IPS-20b (cell line): ENCODE measurements around the gene PTPN22.
A peak's percentile ranks its signal among the peaks of the same experiment; 100 is the strongest.

Experiments used
- H3K27ac ChIP-seq: one replicate; pipeline ENCODE4 v1.5.1; 2013; ENCODE audit warnings: low read length
- H3K27me3 ChIP-seq: 2 replicates; pipeline ENCODE4 v1.6.1; 2013; ENCODE audit warnings: mild to moderate bottlenecking, low read length, inconsistent platforms; ENCODE audit not compliant: insufficient read depth
- H3K36me3 ChIP-seq: 2 replicates; pipeline ENCODE4 v1.6.1; 2013; ENCODE audit warnings: low read depth, mild to moderate bottlenecking, inconsistent platforms, low read length, moderate library complexity; ENCODE audit not compliant: insufficient read depth
- H3K4me1 ChIP-seq: 2 replicates; pipeline ENCODE4 v1.6.1; 2013; ENCODE audit warnings: mild to moderate bottlenecking, control low read depth, inconsistent platforms, low read length, moderate library complexity; ENCODE audit not compliant: insufficient read depth
- H3K4me3 ChIP-seq: 2 replicates; pipeline ENCODE4 v1.5.1; 2013; ENCODE audit warnings: mild to moderate bottlenecking, low read length, inconsistent platforms
- H3K9ac ChIP-seq: 2 replicates; pipeline ENCODE4 v1.6.1; 2013; ENCODE audit warnings: low read depth, mild to moderate bottlenecking, inconsistent platforms, low read length, moderate library complexity
- H3K9me3 ChIP-seq: 2 replicates; pipeline ENCODE4 v1.6.1; 2013; ENCODE audit warnings: mild to moderate bottlenecking, low read depth, low read length, inconsistent platforms; ENCODE audit not compliant: insufficient read depth

The PTPN22 gene

DNA sequence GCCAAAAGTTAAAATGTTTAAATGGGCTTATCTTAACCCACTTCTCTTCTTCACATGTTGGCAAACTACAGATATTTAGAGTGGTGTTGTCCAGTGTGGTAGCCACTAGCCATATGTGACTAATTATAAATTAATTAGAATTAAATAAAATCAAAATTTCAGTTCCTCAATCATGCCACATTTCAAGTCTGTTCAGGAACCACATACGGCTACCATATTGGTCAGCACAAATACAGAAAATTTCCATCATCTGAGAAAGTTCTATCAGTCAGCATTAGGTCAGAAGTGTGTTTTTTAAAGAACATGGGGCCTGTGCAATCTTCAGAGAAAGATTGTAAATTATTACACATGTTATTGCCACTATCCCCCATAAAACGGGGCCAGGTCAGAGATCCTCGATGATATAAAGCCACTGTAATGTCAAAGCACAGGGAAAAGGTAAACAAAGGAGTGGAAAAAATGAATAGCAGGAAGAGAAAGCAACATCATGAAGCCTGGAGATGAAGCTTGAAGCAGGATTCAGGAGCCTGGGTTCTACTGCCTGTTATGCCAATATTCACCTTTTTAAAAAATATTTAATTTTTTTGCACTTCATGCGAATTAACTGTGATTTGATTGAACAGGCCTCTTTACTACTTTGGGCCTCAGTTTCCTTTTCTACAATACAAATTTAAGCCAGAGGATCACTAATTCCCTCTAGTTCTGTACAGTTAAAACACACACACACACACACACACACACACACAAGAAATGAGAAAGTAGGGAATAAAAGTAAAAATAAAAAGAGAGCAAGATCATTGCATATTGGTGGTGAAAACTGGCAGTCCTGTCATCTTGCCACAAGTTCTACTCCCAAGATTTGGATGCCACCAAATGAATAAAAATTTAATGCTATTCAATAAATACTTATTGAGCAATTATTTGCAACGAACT, 61.6 kb downstream of the PTPN22 start:
- H3K27ac ChIP-seq: no peak overlapping the region
- no peaks in the 10 kb centered on the region for H3K9me3 ChIP-seq
- H3K36me3 ChIP-seq: no peaks in the 10 kb centered on the region
- H3K4me3 ChIP-seq: peak overlapping the region; percentile 98
- peaks cover 4% of the 10 kb centered on the region; the same call in 1 of the 2 replicates for H3K4me1 ChIP-seq
- no peak overlapping the region for H3K9ac ChIP-seq
- no peaks in the 10 kb centered on the region for H3K27me3 ChIP-seq

DNA sequence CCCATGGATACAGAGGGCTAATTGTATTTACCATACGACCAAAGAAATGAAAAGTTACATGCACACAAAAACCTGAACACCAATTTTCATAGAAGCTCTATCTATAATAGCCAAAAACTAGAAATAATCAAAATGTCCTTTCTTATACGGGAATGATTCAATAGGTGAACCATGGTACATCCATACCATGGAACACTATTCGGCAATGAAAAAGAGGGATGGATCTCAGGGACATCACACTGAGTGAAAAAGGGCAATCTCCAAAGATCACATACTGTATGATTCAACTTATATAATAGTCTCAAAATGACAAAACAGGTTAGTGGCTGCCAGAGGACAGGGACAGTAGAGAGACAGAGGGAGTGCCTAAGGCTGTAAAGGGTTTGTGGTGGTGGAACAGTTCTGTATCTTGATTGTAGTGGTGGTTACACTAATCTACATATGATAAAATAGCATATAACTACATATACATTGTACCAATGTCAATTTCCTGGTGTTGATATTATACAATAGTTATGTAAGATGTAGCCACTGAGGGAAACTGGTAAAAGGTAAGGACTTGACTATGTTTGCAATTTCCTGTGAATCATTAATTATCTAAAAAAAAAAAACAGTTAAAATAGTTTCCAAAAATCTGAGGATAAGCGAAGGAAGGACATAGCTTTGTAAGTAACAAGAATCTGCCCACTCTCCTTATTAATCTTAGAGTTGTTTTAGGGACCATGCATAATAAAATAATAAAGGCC, 62.9 kb downstream of the PTPN22 start:
- no peak overlapping the region for H3K4me3 ChIP-seq

DNA sequence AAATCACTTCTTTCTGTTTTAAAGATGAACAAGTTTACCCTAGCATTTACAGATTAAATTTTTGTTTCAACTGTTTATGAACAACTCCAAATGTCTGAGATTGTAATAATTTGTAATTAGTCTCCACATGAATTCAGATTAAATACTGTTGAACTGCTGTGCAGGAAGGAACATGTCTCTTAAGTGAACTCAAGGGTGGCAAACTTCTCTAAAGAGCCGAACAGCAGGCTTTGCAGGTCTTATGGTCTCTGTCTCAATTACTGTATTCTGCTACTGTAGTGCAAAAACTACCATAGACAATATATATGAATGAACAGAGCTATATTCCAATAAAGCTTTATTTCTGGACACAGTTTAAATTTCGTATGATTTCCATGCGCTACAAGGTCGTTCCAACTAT, 65.9 kb downstream of the PTPN22 start:
- H3K9me3 ChIP-seq: no peaks in the 10 kb centered on the region
- H3K4me1 ChIP-seq: peaks cover 10% of the 10 kb centered on the region; the same call in 1 of the 2 replicates
- no peak overlapping the region for H3K9ac ChIP-seq
- no peaks in the 10 kb centered on the region for H3K36me3 ChIP-seq
- no peak overlapping the region for H3K27ac ChIP-seq
- no peaks in the 10 kb centered on the region for H3K27me3 ChIP-seq
- no peak overlapping the region for H3K4me3 ChIP-seq

More for the DNA sequence above, 62.9 kb downstream of the PTPN22 start:
- H3K27me3 ChIP-seq: no peaks in the 10 kb centered on the region
- no peak overlapping the region for H3K9ac ChIP-seq
- H3K4me1 ChIP-seq: peaks cover 13% of the 10 kb centered on the region; the same call in 1 of the 2 replicates
- no peaks in the 10 kb centered on the region for H3K9me3 ChIP-seq
- no peak overlapping the region for H3K27ac ChIP-seq
- no peaks in the 10 kb centered on the region for H3K36me3 ChIP-seq

DNA sequence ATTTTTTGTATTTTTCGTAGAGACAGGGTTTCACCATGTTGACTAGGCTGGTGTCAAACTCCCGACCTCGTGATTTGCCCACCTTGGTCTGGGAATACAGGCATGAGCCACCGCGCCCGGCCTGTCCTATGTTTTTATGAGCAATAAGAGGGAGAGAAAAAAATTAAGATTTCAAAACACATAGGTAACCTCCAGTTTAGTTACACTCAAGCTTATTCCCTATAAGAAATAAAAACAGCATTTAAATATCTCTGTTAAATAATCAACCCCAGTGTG, 66.3 kb downstream of the PTPN22 start:
- no peak overlapping the region for H3K4me3 ChIP-seq
- H3K4me1 ChIP-seq: peaks cover 10% of the 10 kb centered on the region; the same call in 1 of the 2 replicates
- H3K27me3 ChIP-seq: no peaks in the 10 kb centered on the region
- no peaks in the 10 kb centered on the region for H3K36me3 ChIP-seq
- no peaks in the 10 kb centered on the region for H3K9me3 ChIP-seq
- H3K27ac ChIP-seq: no peak overlapping the region
- no peak overlapping the region for H3K9ac ChIP-seq

DNA sequence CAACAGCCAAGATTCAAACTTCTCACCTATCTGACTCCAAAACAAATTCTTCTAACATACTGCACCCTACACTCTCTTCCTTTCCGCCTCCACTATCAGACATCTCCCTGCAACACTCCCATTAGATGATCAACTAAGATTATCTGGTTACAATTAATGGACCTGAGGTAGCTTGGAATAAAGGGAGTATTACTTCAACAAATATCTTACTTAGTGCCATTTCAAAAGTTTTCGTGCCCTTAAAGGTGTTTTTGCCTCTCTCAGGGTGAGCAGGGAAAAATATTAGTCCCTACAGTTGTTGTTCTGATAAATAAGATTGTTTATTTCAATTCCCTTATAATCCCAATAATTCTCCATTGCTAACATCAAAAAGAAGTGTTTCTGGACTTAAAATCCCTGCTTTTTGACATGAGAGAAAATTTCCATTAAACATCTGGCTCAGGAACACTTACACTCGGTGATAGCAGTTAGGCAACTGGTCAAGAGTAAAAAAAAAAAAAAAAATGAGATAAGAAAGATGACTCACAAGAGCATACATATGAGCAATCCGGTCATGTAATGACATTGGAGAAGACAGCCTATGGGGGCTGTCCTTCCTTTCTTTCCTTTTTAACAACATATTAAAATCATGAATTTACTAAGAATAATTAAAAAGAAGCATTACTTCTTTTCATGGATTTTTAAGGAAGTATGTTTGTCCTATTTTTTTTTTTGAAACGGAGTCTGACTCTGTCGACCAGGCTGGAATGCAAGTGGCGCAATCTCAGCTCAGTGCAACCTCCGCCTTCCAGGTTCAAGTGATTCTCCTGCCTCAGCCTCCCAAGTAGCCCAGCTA, 66.9 kb downstream of the PTPN22 start:
- Histone ChIP-seq H3K36me3 (no peaks in the 10 kb centered on the region), H3K9me3 (no peaks in the 10 kb centered on the region), H3K27me3 (no peaks in the 10 kb centered on the region), H3K9ac (no peak overlapping the region), H3K27ac (no peak overlapping the region), H3K4me1 (peaks cover 10% of the 10 kb centered on the region; the same call in 1 of the 2 replicates), H3K4me3 (no peak overlapping the region)

DNA sequence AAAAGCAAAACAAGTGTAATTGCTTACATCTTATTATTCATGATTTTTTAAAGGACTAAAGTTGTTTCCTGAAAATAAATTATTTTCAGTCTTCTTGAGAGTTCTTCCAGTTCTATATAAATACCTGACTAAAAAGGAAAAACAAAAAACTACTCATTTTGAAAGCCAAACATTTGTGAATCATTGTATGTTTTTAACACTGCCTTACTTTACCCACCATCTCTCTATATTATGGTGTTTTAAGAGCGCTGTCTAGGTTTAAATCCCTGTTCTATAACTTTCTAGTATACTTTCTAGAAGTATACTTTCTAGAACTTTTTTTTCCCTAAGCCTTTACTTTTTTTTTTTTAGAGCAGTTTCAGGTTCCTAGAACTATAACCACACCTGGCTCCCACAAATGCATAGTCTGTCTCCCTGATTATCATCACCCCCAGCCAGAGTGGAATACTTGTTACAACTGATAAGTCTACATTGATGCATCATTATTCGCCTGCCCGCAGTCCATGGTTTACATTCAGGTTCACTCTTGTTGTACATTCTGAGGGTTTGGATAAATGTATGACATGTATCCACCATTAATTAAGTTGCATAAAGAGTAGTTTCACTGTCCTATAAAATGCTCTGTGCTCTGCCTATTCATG, 69.0 kb downstream of the PTPN22 start:
- no peak overlapping the region for H3K9ac ChIP-seq
- H3K27me3 ChIP-seq: no peaks in the 10 kb centered on the region
- H3K36me3 ChIP-seq: peaks cover 6% of the 10 kb centered on the region
- no peaks in the 10 kb centered on the region for H3K9me3 ChIP-seq
- H3K4me3 ChIP-seq: no peak overlapping the region
- H3K27ac ChIP-seq: no peak overlapping the region
- peaks cover 10% of the 10 kb centered on the region; the same call in 1 of the 2 replicates for H3K4me1 ChIP-seq

DNA sequence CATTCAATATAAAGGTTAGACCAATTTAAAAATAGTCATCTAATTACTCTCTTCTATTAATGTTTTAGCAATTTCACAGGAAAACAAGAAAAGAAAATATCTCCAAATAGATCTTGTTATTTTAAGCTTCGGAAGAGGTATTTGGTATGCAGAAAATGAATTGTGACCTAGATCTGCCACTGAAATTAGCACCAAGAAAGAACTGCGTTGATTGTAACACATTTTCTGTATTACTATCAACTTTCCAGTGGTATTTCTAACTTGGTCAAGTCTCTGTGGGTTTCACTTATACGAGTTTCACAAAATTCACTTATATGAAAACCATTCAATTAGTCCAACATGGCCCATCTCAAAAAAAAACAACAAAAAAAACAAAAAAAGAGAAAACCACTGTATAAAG, 71.0 kb downstream of the PTPN22 start:
- Histone ChIP-seq H3K36me3 (peaks cover 16% of the 10 kb centered on the region), H3K4me3 (no peak overlapping the region), H3K27me3 (no peaks in the 10 kb centered on the region), H3K9me3 (no peaks in the 10 kb centered on the region), H3K27ac (no peak overlapping the region), H3K9ac (no peak overlapping the region), H3K4me1 (peaks cover 10% of the 10 kb centered on the region; the same call in 1 of the 2 replicates)

DNA sequence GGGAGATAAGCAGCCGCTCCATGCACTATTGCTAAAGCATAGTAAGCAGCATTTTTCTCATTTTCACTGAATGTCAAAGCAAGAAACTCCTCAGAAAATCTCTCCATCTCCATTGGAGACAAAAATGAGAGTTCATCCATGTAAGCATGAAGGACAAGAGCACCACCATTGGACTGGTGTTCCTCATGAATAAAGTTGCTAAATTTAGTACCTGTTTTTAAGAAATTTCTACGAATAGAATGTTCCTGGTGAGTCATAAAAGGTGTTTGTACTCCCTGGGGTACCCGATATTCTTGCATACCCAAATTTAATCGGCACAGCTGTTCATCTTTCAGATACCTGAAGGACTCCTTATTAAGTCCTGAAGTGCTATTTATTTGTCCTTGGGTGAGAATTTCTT, 74.0 kb downstream of the PTPN22 start:
- H3K27ac ChIP-seq: no peak overlapping the region
- no peak overlapping the region for H3K4me3 ChIP-seq
- H3K9me3 ChIP-seq: no peaks in the 10 kb centered on the region
- peaks cover 30% of the 10 kb centered on the region for H3K36me3 ChIP-seq
- H3K4me1 ChIP-seq: 0 out of 2 replicates have a peak, but pooled peaks cover 4% of the 10 kb centered on the region
- H3K27me3 ChIP-seq: no peaks in the 10 kb centered on the region
- H3K9ac ChIP-seq: no peak overlapping the region

DNA sequence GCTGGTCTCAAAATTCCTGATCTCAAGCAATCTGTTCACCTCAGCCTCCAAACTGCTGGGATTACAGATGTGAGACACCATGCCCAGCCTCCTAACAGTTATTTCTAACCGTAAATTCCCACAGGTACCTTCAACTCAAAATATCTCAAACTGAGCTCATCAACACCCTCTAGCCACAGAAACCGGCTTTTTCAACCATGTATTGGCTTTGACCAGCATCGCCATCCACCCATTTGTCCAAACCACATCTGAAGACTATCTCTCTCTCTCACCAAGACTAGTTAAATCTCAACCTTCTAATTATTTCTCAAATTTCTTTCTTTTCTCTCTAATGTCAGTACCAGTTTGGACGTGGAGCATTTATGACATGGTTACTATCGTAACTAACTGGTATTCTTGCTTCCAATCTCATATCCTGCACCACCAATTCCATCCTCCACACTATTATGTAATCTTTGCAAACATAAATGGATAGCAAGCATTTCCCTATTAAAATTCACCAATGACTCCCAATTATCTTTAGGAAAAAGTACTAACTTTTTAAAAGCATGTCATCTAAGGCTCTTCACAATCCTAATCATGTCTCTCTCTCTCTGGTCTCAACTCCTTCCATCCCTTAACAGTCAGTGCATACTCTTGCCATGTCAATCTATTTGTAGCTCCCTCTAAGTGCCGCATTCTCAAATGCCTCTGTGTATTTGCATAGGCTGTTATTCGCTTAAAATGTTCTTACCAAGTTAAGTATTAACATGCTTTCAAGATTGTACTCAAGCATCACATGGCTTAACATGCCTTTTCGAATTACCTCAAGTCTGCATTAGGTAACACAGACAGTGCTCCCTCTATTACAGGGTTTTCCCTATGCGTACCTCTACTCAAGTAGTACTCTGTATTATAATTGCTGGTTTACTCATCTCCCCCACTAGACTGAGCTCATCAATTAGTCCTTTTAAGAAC, 77.4 kb downstream of the PTPN22 start:
- H3K27me3 ChIP-seq: no peaks in the 10 kb centered on the region
- peaks cover 30% of the 10 kb centered on the region for H3K36me3 ChIP-seq
- 0 out of 2 replicates have a peak, but pooled peaks cover 4% of the 10 kb centered on the region for H3K4me1 ChIP-seq
- H3K9ac ChIP-seq: no peak overlapping the region
- H3K9me3 ChIP-seq: no peaks in the 10 kb centered on the region
- no peak overlapping the region for H3K4me3 ChIP-seq
- H3K27ac ChIP-seq: no peak overlapping the region

DNA sequence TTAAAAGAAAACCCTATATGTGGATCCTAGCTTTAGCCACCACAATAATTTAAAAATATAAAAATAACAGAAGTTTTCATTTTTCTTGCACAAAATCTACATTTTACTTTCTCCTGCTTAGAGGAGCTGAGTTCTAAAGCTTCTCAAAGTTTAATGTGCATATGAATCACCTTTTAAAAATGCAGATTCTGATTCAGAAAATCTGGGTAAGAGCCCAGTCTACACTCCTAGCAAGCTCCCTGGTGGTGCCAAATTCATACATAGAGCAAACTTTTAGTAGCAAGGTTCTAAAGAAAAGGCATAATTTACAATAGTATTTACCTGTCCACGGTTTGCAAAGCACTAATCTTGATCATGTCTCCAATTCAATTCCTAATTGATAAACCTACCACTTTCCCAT, 78.5 kb downstream of the PTPN22 start:
- peaks cover 29% of the 10 kb centered on the region for H3K36me3 ChIP-seq
- H3K4me3 ChIP-seq: no peak overlapping the region
- H3K27ac ChIP-seq: no peak overlapping the region
- H3K9me3 ChIP-seq: no peaks in the 10 kb centered on the region
- H3K9ac ChIP-seq: no peak overlapping the region
- H3K27me3 ChIP-seq: no peaks in the 10 kb centered on the region
- H3K4me1 ChIP-seq: 0 out of 2 replicates have a peak, but pooled peaks cover 4% of the 10 kb centered on the region
